A549 treated with Mapracorat at 1 μM for 4 hours (cell line): ENCODE measurements around the gene TRPM7. TPM values are rescaled to one million over a fixed set of nuclear protein-coding genes. Genes with fewer than 3 reads are reported as not detected.

Experiments
- total RNA-seq: library from RNA; stranded (reverse); fragments of 200-300 nt; extraction: Qiagen RNA extraction; gene quantifications from 5 replicates; pipeline ENCODE4 v1.2.3, GENCODE V29; 2022

The TRPM7 gene
- 19.2 to 24.5 TPM (median 23.5 TPM) in 5 replicates for total RNA-seq

GRCh38 chr15:50686469-50687301, at the start of gene TRPM7:
Gene TRPM7 (minus strand): TSS chr15:50686797. CDS start chr15:50686533, 264 bp downstream.

GRCh38 chr15:50546566-50546965, 140.0 kb downstream of the TRPM7 start, which contains the start of gene USP50:
Gene USP50 (minus strand): TSS chr15:50546666. CDS start chr15:50546525, 141 bp downstream.

Other genes with a start within 250 kb of the TRPM7 start
- gene USP50, start 140.1 kb downstream of the TRPM7 start, total RNA-seq = 0.19 TPM in 1 of 5 replicates, not detected in the others
- gene SPPL2A, start 78.9 kb upstream of the TRPM7 start, total RNA-seq = 77.1 to 103 TPM (median 92.1 TPM) in 5 replicates
- gene AP4E1, start 221.9 kb upstream of the TRPM7 start, total RNA-seq = 7.1 to 9.1 TPM (median 9.1 TPM) in 5 replicates